GM18511 (cell line): ENCODE measurements around the gene PRDX5.
A peak's percentile ranks its signal among the peaks of the same experiment; 100 is the strongest.
"Not testable (repeated sequence)": the region's sequence is repeated elsewhere in the genome, so short reads cannot be mapped to it uniquely, and the experiment has no call there.

Experiments
- ATAC-seq: cut with Tn5 transposase; IDR thresholded peaks from one replicate; pipeline ENCODE4 v1.9.1; 2021; ENCODE audit warnings: mild to moderate bottlenecking, moderate library complexity; ENCODE audit not compliant: unreplicated experiment

Gene PRDX5

DNA sequence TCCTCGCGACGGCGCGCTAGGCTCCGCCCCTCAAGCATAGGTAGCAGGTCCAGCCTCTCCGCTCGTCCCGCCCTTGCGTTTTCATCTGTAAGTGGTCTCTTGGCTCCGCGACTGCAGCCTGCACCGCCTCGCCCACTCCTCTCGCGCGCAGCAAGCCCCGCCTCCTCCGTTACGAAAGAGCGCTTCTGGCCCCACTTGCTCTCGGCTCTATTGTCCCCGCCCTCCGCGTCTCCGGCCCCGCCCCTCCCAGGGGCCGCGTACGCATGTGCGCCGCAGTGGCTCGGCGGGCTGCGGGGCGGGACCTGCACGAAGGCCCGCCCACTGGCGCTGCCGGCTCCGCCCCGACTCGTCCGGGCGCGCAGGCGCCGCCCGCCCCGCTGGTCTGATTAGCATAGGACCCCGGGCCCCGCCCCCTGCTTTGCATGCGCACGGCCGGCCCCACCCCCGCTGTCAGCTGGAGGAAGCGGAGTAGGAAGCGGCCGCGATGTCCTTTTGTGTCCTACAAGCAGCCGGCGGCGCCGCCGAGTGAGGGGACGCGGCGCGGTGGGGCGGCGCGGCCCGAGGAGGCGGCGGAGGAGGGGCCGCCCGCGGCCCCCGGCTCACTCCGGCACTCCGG lies 12.7 kb upstream of the PRDX5 start, which contains the start of gene ESRRA:
ESRRA (plus strand) TSS at position 450 of the 616 bp plus-strand sequence. CDS start 1,656 bp downstream, outside the sequence.
- ATAC-seq = peak; percentile 63

DNA sequence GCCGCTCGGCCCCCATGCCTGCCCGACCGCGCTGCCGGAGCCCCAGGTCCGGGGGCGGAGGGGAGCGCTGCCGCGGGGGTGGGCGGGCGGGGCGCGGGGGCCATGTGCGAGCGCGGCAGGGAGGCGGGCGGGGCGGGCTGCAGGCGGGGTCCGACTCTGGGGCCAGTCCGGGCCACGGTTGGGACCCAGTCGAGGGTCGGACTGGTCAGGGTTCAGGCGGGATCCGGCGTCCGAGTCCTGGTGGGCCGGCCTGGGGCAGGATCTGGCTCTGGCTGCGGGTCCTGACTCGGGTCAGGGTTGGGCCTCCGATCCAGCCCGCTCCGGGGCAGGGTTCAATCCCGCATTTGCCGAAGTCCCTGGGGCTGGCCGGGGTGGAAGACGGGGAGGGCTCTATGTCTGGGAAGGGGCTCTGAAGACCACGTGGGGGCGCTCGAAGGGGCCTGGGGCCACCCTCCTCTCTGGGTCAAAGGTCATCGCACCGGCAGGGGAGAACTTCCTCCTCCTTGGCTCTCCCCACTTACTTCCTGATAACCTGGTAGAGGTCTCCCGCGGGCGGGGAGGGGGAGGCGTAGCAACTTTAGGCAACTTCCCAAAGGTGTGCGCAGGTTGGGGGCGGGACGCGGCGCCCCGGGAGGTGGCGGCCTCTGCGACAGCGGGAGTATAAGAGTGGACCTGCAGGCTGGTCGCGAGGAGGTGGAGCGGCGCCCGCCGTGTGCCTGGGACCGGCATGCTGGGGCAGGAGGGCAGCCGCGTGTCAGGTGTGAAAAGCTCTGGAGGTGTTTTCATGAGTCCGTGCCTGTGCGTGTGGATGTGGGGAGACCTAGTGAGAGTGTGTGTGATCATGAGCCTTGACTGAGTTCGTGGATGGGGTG lies 12.0 kb upstream of the PRDX5 start:
- peak; percentile 34 for ATAC-seq

DNA sequence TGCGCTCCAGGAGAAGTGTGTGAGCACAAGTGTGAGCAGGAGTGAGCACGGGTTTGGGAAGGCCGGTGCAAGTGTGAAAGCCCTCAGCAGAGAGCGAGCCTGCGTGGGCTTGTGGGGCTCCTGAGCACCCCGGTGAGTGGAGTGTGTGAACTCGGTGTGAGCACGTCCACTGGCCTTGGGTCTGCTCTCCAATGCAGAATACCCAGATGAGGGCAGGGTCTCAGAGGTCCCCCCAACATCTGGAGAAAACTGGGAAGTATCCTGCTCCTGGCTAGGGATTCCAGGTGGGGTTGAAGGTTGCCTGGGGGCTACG lies 11.4 kb upstream of the PRDX5 start:
- ATAC-seq = no peak

DNA sequence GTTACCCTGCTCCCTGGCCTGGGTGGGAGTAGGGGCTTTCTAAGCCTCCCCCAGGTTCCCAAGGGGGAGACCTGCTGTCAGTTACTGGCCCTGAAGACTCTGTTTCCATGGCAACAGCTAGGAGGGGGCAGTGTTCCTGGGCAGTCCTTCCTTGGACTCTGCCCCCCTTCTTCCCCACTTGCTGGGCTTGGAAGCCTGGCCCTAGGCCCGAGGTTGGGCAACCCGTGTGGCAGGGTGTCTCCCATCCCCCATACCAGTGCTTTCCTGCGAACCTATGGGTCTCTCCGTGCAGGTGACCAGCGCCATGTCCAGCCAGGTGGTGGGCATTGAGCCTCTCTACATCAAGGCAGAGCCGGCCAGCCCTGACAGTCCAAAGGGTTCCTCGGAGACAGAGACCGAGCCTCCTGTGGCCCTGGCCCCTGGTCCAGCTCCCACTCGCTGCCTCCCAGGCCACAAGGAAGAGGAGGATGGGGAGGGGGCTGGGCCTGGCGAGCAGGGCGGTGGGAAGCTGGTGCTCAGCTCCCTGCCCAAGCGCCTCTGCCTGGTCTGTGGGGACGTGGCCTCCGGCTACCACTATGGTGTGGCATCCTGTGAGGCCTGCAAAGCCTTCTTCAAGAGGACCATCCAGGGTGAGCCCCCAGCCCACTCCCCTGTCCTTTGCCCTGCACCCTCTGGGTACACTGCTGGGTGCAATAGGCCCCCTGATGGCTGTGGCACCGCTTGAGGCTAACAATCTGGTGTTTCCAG lies 10.9 kb upstream of the PRDX5 start:
- ATAC-seq = no peak

DNA sequence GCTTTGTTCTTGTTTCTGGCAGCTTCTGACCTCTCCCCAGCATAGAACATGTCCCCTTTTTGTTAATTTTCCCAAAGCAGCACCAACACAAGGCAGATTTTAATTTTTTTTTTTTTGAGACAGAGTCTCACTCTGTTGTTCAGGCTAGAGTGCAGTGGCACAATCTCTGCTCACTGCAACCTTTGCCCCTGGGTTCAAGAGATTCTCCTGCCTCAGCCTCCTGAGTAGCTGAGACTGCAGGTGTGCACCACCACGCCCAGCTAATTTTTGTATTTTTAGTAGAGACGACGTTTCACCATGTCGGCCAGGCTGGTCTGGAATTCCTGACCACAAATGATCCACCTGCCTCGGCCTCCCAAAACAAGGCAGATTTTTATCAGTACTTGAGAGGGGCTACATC lies 10.1 kb upstream of the PRDX5 start:
- ATAC-seq = not testable (repeated sequence)

DNA sequence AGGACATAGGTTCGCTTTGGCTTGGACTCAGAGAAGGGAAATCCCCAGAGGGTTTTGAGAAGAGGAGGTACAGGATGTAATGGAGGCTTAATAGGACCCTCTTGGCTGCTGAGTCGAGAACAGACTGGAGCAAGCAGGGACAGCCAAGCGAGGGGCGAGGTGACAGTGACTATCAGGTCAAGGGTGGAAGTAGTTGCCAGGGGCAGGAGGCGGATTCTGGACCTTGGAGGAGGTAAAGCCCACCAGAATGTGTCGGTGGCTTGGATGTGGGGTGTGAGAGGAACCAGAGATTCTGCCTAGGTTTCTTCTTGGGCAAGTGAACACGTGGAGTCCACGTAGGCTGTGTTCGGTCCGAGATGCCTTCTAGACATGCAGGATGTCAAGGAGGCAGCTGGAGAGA lies 5.0 kb upstream of the PRDX5 start:
- no peak for ATAC-seq

DNA sequence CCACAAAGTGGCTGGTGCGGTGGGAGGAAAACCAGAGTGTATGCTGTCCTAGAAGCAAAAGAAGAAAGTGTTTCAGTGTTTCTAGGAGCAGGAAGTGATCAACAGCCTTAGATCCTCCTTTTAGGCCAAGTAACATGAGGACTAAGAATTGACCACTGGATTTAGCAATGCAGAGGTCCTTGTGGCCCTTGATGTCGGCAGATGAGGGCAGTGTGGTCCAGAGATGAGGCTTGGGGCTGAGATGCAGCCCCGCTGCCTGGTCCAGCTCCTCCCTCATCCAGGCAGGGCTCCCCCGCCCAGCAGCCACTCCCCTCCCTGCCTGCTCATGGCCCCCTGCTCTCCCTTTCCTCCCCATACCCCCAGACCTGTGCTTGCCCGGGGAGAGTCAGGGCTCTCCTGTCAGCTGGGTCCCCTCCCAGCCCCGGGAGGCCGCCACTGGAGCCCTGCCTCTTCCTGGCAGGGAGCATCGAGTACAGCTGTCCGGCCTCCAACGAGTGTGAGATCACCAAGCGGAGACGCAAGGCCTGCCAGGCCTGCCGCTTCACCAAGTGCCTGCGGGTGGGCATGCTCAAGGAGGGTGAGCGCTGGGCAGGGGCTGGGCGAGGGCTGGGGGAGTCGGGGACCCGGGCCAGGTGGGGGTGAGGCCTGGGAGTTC lies 4.3 kb upstream of the PRDX5 start:
- ATAC-seq = no peak

DNA sequence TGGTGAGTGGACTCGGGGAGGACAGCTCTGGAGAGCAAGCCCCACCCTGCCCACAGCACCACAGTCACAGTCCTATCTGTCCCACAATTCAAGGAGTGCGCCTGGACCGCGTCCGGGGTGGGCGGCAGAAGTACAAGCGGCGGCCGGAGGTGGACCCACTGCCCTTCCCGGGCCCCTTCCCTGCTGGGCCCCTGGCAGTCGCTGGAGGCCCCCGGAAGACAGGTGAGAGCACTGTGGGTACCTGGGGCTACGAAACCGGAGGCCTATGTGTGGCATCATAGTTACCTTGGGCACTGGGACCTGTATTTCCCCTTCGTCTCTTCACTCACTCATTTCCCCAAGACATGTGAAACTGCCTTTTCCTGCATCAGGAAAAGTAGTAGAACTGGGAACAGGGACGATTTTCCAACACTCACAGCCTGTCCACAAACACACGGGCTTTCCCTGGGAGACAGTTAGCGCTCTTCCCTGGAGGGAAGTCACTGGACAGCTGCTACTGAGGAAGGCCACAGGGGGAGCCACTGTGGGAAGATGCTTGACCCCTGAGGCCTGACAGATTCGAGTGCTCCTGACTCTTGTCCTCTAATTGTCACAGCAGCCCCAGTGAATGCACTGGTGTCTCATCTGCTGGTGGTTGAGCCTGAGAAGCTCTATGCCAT lies 3.6 kb upstream of the PRDX5 start:
- no peak for ATAC-seq

DNA sequence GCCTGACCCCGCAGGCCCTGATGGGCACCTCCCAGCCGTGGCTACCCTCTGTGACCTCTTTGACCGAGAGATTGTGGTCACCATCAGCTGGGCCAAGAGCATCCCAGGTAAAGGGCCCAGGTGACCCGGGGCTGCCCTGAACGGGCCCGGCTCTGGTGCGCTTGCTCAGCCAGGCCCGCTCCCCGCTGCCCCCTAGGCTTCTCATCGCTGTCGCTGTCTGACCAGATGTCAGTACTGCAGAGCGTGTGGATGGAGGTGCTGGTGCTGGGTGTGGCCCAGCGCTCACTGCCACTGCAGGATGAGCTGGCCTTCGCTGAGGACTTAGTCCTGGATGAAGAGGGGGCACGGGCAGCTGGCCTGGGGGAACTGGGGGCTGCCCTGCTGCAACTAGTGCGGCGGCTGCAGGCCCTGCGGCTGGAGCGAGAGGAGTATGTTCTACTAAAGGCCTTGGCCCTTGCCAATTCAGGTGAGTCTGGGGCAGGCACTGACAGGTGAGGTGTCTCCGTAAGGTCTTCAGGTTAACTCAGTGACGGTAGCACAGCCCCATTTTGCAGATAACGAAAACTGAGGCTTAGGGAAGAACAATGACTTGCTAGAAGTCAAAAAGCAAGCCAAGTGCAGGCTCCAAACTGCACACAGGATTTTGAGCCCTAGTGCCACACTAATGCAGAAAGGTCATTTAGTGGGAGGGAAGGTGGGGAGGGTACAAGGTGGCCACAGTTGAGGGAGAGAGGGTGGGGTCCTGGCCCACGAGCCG lies 2.9 kb upstream of the PRDX5 start:
- no peak for ATAC-seq

DNA sequence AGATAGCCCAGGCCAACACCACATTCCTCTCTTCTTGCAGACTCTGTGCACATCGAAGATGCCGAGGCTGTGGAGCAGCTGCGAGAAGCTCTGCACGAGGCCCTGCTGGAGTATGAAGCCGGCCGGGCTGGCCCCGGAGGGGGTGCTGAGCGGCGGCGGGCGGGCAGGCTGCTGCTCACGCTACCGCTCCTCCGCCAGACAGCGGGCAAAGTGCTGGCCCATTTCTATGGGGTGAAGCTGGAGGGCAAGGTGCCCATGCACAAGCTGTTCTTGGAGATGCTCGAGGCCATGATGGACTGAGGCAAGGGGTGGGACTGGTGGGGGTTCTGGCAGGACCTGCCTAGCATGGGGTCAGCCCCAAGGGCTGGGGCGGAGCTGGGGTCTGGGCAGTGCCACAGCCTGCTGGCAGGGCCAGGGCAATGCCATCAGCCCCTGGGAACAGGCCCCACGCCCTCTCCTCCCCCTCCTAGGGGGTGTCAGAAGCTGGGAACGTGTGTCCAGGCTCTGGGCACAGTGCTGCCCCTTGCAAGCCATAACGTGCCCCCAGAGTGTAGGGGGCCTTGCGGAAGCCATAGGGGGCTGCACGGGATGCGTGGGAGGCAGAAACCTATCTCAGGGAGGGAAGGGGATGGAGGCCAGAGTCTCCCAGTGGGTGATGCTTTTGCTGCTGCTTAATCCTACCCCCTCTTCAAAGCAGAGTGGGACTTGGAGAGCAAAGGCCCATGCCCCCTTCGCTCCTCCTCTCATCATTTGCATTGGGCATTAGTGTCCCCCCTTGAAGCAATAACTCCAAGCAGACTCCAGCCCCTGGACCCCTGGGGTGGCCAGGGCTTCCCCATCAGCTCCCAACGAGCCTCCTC lies 2.0 kb upstream of the PRDX5 start:
- ATAC-seq = not testable (repeated sequence)

DNA sequence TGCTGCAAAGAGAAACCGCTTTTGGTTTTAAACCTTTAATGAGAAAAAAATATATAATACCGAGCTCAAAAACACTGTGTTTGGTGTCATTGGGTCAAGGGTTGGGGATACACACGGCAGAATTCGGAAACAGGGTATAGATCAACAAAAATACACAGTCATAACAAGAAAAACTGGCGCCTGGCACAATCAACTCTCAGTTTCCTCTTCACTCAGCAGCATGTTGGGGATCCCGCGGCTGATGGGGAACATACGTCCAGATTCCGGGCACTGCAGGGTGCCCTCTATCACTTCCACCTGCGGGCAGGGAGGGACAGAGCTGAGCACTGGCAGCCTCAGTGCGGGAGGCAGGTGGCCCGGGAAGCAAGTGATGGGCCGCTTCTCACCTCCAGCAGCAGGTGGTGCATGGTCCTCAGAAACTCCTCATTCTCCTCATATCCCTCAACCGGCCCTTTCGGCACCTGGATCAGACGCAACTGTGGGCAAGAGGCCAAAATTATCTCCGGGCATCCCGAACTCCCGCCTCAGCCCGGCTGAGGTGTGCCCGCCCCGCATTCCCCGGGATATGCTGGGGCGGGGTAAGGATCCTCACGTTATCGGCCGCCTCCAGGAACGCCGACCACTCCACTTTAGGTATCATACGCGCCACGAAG lies 1.1 kb upstream of the PRDX5 start:
- peak; percentile 3 for ATAC-seq

DNA sequence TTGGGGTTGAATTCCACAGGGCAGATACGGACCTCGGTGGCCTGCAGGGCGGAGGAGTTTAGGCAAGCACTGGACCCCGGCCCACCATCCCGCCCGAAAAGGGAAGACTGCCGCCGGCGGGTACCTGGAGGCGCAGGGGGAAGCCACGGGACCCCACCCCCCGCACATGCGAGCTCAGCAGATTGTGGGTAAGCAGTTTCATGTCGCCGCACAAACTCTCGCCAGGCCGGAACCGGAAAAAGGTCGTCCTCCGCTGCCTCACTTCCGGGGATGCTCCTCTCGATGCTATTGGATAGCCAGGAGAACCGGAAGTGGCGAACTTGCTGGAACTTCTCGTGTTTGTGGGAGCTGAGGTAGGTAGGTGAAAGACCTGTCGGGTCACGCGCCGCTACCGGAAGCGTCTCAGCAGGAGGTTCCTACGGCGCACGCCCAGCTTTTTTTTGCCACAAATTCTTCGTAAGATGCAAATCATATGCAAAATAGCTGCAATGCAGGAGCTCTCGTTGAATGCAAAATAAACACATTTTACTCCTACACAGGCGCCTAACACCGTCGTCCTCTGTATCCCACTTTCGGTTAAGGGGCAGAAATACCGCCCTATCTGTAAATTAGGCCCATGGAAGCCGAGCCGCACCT lies 478 bp upstream of the PRDX5 start, which contains the start of gene TRMT112:
TRMT112 (minus strand) TSS at position 235 of the 636 bp plus-strand sequence; CDS start at position 202, 33 bp downstream.
- peak; percentile 70 for ATAC-seq

DNA sequence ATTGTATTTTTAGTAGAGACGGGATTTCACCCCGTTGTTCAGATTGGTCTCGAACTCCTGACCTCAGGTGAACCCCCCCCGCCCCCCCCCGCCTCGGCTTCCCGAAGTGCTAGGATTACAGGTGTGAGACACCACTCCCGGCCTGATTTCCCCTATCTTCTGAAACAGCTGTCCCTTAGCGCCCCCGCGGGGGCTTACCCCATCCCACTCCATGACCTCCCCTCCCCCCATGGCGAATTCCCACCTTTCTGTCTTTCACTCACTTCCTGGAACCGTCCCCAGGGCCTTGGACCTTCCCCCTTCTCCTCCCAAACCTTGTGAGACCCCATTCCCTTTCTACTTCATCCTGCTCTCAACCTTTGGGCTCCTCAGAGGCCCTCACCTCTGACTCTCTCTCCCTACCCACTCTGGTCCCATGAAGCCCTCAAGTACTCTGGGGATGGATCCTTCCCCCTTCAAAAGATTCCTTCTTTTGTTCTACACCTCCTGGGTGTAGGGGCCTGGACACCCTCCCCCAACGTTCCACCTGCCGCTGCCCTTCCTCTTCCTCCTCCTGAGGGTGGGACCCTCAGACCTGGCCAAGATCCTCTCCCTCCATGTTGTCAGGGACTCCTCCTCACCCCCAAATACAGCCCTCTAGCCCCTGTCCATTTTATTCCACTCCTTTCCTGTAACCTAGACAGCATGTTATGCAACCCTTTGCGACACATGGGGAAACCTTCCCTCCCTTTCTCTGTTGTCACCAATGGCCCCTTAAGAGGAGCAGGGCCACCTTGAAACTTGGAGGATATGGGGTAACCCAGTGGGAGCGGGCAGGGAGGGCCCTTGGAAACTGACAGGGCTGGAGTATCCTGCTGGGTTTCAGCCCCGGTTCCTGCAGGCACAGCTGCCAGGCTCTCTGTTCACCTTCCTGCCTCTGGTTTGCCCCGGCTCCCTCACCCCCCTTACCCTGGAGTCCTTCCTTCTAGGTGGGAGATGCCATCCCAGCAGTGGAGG lies 1.1 kb downstream of the PRDX5 start:
- no peak for ATAC-seq

DNA sequence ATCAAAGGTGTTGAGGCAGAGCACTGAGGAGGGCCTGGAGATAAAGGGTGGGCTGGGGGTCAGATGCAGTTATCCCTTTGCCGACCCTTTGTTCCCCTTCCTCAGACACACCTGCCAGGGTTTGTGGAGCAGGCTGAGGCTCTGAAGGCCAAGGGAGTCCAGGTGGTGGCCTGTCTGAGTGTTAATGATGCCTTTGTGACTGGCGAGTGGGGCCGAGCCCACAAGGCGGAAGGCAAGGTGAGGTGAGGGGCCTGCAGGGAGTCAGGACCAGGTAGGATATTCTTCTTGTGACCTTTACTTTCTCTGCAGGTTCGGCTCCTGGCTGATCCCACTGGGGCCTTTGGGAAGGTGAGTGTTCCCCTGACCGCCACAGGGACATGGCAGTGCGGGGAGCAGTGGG lies 2.6 kb downstream of the PRDX5 start:
- no peak for ATAC-seq

DNA sequence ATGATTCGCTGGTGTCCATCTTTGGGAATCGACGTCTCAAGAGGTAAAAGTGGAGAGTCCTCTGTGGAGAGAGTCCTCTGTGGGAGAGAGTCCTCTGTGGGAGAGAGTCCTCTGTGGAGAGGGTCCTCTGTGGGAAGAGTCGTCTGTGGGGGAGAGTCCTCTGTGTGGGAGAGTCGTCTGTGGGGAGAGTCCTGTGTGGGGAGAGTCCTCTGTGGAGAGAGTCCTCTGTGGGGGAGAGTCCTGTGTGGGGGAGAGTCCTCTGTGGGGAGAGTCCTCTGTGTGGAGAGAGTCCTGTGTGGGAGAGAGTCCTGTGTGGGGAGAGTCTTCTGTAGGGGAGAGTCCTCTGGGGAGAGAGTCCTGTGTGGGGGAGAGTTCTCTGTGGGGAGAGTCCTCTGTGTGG lies 3.1 kb downstream of the PRDX5 start:
- no peak for ATAC-seq

DNA sequence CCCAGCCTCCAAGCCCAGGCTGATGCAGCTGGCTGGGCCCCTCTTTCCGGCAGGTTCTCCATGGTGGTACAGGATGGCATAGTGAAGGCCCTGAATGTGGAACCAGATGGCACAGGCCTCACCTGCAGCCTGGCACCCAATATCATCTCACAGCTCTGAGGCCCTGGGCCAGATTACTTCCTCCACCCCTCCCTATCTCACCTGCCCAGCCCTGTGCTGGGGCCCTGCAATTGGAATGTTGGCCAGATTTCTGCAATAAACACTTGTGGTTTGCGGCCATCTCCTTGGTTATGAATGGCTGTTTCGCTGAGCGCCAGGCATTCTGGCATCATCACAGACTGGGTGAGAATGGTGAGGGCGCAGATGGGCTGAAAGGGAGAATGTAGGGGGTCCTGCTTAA lies 3.6 kb downstream of the PRDX5 start:
- ATAC-seq = no peak

DNA sequence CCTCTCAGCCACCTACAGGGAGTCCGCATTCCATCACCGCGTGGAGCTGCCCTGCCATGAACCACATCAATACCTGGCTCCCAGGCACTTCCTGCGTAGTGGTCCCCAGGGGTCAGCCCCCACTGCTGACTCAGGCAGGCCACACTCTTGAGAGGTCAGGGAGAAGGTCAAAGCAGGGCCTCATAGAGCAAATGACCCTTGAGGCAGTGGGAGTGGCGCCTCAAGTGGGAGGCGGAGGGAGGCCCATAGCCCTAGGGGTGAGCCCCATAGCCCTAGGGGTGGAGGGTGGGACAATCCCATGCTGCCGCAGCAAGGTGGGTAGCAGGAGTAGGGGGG lies 5.0 kb downstream of the PRDX5 start:
- ATAC-seq = no peak
